KOPT-K1 (cell line): ENCODE results near the gene STKLD1.
"Not testable (repeated sequence)": the region's sequence is repeated elsewhere in the genome, so short reads cannot be mapped to it uniquely, and the experiment has no call there.

Experiments
- H3K27ac ChIP-seq: fragments of 200-600 bp; sonication (generic); 2 replicates; pipeline ENCODE4 v1.5.1; 2016; ENCODE audit warnings: antibody characterized with exemption, mild to moderate bottlenecking, low read depth, low read length; ENCODE audit not compliant: poor library complexity, severe bottlenecking
- H3K36me3 ChIP-seq: fragments of 200-600 bp; sonication (generic); 2 replicates; pipeline ENCODE4 v1.5.1; 2017; ENCODE audit warnings: antibody characterized with exemption, mild to moderate bottlenecking, low read length, moderate library complexity; ENCODE audit not compliant: insufficient read depth
- H3K9me3 ChIP-seq: fragments of 200-600 bp; sonication (generic); 2 replicates; pipeline ENCODE4 v1.5.1; 2017; ENCODE audit warnings: antibody characterized with exemption, low read length, mild to moderate bottlenecking; ENCODE audit not compliant: insufficient read depth, poor library complexity, severe bottlenecking

The STKLD1 gene

GRCh38 chr9:133367778-133368177, 8.4 kb upstream of the STKLD1 start:
- Histone ChIP-seq H3K36me3 (peaks cover 86% of the 10 kb centered on the region), H3K27ac (no peak overlapping the region), H3K9me3 (no peaks in the 10 kb centered on the region)

DNA sequence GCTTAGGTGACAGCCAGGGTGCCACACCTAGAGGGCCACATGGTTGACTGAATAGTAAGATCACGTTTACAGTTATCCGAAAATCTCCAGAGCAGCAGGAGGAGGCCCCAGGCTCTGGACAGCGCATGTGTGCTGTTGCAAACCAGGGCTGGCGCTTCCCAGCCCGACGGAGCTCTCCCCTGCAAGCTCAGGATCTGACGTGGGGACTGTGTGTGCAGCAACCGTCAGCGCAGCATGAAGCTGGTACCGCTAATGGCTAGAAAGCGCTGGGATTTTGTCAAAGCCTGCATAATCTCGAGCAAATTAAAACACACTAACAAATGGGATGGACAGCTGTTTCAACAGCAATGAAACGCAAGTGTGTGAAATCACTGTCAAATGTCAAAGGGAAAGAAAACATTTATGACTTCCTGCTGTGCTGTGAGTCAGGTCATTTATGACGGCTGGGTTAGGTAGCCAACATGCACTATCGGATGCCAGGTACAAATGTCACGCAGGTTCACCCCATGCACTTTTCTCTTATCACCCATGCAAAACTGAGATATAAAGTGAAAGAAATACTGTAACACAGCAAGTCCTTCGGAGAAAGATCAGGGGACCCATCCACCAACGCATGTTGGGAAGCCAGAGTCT, 7.8 kb upstream of the STKLD1 start:
- Histone ChIP-seq H3K27ac (no peak overlapping the region), H3K36me3 (peaks cover 86% of the 10 kb centered on the region)

GRCh38 chr9:133369422-133369821, 6.7 kb upstream of the STKLD1 start:
- H3K36me3 ChIP-seq: peaks cover 78% of the 10 kb centered on the region
- H3K27ac ChIP-seq: peak overlapping the region; percentile 92
- no peaks in the 10 kb centered on the region for H3K9me3 ChIP-seq

More for the DNA sequence above, 7.8 kb upstream of the STKLD1 start:
- no peaks in the 10 kb centered on the region for H3K9me3 ChIP-seq

- Histone ChIP-seq H3K36me3 (peaks cover 73% of the 10 kb centered on the region), H3K27ac (peak overlapping the region; percentile 92), H3K9me3 (no peaks in the 10 kb centered on the region)
Observed at GRCh38 chr9:133369933-133370332, 6.2 kb upstream of the STKLD1 start.

DNA sequence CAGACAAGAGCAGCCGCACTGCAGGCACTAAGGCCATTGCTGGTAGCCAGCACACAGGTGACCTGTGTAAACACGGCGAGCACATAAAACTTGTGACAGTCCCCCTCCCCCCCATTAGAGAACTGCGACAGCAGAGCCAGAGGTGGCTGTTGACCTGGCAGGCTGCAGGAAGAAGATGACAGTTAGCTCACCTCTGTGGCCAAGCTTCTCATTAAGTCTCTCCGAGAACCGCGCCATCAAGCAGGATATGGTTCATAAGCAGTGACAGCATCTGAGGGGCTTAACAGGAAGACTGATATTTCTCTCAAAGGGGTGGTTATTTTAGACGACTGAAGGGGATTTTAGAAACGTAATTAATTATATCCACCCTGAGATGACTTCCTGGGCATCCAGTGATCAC, 5.5 kb upstream of the STKLD1 start:
- Histone ChIP-seq H3K9me3 (no peaks in the 10 kb centered on the region), H3K36me3 (peaks cover 65% of the 10 kb centered on the region), H3K27ac (peak overlapping the region; percentile 92)

DNA sequence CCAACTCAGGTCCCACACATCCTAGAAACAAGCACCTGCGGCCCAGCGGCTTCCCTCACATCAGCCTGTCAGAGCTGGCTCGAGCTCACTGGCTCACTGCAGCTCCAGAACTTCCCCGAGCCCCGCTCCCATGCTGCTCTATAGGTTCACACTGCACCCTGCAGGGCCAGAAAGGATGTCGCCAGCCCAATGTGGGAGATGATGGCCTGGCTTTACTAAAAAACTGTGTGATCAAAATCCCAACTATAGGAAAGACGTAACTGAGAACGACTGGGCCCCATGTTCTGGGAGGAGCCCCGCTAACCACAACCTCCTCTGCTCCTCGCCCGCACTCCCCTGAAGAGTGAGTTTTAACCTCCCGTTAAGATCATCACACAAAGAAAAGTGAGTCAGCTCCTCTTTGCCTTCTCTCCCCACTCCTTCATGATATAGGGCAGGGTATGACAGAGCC, 4.9 kb upstream of the STKLD1 start:
- no peaks in the 10 kb centered on the region for H3K9me3 ChIP-seq
- H3K27ac ChIP-seq: peak overlapping the region; percentile 92
- H3K36me3 ChIP-seq: peaks cover 59% of the 10 kb centered on the region

- no peaks in the 10 kb centered on the region for H3K9me3 ChIP-seq
- H3K27ac ChIP-seq: peak overlapping the region; percentile 92
- peaks cover 51% of the 10 kb centered on the region for H3K36me3 ChIP-seq
Observed at GRCh38 chr9:133372144-133372543, 4.0 kb upstream of the STKLD1 start.

DNA sequence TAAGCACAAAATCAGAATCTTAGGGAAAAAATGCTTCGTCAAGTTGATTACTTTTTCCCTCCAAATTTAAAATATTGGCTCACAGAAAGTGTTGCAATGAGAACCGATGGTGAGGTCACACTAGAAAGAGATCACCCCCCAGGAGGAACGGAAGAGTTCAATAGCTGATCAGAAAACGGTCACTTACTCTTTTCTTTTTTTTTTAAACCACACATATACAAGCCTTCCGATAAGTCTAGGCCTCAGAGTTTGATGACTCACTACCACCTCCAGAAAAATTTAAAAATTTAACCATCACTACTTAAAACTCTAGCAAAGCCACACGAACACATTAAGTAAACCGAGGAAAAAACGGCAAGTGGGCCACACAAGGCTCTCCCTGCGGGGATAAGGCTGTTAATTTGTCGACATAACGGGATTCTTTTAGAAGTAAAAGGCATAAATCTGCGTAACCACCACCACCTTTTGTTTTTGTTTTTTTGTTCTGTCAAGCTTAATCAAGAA, 1.5 kb upstream of the STKLD1 start:
- Histone ChIP-seq H3K36me3 (peaks cover 26% of the 10 kb centered on the region), H3K9me3 (no peaks in the 10 kb centered on the region), H3K27ac (peak overlapping the region; percentile 85)

- Histone ChIP-seq H3K27ac (peak overlapping the region; percentile 85), H3K36me3 (peaks cover 21% of the 10 kb centered on the region; the same call in 1 of the 2 replicates)
Observed at GRCh38 chr9:133375116-133375723, 946 bp upstream of the STKLD1 start.

GRCh38 chr9:133377280-133377679, 1.1 kb downstream of the STKLD1 start:
- H3K36me3 ChIP-seq: peaks cover 14% of the 10 kb centered on the region; the same call in 1 of the 2 replicates
- not testable (repeated sequence) for H3K9me3 ChIP-seq, H3K27ac ChIP-seq

More at GRCh38 chr9:133375116-133375723, 946 bp upstream of the STKLD1 start:
- no peaks in the 10 kb centered on the region for H3K9me3 ChIP-seq

DNA sequence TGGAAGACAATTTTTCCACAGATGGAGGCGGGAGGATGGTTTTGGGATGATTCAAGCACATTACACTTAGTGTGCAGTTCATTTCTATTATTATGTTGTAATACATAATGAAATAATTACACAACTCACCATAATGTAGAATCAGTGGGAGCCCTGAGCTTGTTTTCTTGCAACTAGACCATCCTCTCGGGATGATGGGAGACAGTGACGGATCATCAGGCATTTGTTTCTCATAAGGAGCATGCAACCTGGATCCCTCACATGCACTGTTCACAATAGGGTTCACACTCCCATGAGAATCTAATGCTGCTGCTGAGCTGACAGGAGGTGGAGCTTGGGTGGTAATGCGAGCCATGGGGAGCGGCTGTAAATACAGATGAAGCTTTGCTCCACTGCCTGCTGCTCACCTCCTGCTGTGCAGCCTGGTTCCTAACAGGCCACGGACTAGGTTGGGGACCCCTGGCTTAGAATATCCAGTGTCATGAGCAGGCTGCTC, 1.6 kb downstream of the STKLD1 start:
- peaks cover 9% of the 10 kb centered on the region; the same call in 1 of the 2 replicates for H3K36me3 ChIP-seq
- no peaks in the 10 kb centered on the region for H3K9me3 ChIP-seq
- no peak overlapping the region for H3K27ac ChIP-seq

DNA sequence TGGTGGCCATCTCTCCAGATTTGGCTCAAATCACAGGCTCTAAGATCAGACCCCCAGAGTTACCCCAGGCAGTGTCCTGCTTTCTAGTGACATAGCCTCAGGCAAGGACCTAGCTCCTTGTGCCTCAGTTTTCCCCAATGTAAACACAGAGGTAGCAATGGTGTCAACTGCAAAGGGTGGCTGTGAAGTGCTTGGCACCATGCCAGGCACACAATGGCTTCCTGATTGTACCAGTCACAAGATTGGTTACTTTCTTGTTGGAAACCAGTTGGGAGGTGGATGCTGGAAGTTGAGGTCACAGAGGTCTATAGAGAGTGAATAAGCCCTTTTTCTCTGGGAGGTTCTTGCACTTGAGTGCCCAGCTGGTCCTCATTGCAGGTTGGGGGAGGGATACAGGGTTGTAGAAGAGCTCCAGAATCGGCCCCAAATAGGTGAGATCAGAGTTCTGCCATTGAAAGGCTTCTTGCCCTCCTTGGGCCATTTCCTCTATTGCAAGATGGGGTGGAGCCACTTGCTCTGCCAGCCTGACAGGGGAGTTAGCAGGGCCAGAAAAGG, 2.3 kb downstream of the STKLD1 start:
- H3K36me3 ChIP-seq: peaks cover 1% of the 10 kb centered on the region; the same call in 1 of the 2 replicates
- no peak overlapping the region for H3K27ac ChIP-seq
- H3K9me3 ChIP-seq: no peaks in the 10 kb centered on the region

DNA sequence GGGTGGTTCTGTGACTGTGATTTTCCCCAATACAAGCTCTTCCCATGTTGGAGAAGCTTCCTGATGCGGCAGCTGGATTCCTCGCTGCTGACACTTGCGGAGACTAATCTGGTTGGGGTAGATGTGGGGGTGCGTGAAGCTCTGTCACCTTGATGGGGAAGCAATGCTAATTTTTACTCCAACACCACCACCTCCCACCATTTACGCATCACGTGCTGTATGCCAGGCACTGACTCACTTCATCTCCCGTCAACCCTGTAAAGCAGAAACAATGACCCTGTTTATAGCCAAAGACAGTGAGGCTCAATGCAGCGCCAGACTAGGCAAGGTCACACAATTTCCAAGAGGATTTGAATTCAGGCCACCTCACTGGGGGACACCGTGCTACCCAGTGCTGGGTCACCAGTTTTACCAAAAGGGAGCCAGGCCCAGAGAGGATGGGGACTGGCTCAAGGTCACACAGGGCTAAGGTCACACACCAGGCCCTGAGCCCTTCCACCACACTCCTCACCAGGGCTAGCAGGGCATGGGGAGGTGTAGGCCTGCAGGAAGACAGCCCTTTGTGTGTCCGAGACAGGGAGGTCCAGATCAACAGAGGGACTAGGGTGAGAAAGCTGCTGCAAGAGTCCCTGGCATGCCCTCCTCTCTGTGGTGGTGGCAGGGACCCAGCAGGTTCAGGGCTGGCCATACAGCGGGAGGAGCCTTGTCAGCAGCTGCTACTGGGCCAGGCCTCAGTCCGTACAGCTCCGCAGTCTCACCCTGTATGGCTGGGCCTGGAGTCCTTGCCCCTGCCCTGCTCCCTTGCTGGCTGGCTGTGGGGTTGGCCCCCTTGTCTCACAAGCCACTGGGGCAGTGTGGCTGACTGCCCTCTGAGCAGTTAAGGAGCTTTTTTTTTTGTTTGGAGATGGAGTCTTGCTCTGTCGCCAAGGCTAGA, 3.3 kb downstream of the STKLD1 start:
- Histone ChIP-seq H3K36me3 (no peaks in the 10 kb centered on the region), H3K9me3 (no peaks in the 10 kb centered on the region), H3K27ac (no peak overlapping the region)

GRCh38 chr9:133380734-133381133, 4.6 kb downstream of the STKLD1 start:
- Histone ChIP-seq H3K9me3 (no peaks in the 10 kb centered on the region), H3K27ac (no peak overlapping the region), H3K36me3 (no peaks in the 10 kb centered on the region)
